Measurements from ENCODE around the gene MCRIP2.
"Not testable (repeated sequence)": the region's sequence is repeated elsewhere in the genome, so short reads cannot be mapped to it uniquely, and the experiment has no call there.

The MCRIP2 gene

DNA sequence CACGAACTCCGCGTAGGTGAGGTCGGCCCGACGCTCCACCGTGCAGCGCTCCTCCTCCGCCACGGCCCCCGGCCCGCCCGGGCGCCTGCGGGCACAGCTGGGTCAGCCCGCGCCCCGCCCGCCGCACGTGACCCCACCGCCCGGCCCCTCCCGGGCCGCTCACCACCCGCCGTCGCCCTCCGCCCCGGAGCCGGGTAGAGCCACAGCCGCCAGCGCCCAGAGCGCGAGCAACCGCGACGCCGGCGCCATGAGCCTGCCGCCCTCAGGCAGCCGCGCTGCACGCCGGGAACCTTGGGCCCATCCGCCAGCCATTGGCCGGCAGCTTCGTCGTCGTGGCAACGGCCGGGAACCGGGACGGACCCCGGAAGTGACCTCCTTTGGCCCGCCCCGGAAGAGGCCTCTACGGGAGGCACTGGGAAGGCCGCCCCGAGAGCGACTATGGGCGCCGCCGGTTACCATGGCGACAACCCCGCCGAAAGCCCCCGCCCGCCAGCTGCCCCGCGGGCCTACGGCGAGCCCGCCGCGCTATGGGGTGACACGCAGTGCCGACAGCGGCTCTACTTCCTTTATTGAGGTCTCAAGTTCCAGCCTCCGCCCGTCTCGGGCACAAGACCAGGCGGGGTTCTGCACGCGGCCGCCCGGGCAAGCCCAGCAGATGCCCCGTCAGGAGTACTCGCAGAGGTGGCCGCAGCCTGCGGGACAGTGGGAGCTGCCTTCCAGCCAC lies 42.6 kb downstream of the MCRIP2 start, which contains the start of gene JMJD8:
Gene JMJD8, minus strand, starts transcription at position 264 of the 724 bp plus-strand sequence. Its CDS starts 15 bp downstream, at position 249.
- Histone ChIP-seq H3K27ac (peak within 1 kb of the TSS; percentile 86), H3K4me1 (peaks cover 52% of the 10 kb centered on the region), H3K9ac (peak within 1 kb of the TSS; percentile 88), H3K36me3 (peaks cover 52% of the 10 kb centered on the region), H3K27me3 (no peaks in the 10 kb centered on the region), H4K20me1 (peaks cover 37% of the 10 kb centered on the region), H3K4me3 (peak within 1 kb of the TSS; percentile 80), H3K4me2 (peak within 1 kb of the TSS; percentile 87), H3K9me3 (no peaks in the 10 kb centered on the region)
- TF ChIP-seq Cebpa-rat (IDR thresholded peaks at IDR 0.05), result no peak

DNA sequence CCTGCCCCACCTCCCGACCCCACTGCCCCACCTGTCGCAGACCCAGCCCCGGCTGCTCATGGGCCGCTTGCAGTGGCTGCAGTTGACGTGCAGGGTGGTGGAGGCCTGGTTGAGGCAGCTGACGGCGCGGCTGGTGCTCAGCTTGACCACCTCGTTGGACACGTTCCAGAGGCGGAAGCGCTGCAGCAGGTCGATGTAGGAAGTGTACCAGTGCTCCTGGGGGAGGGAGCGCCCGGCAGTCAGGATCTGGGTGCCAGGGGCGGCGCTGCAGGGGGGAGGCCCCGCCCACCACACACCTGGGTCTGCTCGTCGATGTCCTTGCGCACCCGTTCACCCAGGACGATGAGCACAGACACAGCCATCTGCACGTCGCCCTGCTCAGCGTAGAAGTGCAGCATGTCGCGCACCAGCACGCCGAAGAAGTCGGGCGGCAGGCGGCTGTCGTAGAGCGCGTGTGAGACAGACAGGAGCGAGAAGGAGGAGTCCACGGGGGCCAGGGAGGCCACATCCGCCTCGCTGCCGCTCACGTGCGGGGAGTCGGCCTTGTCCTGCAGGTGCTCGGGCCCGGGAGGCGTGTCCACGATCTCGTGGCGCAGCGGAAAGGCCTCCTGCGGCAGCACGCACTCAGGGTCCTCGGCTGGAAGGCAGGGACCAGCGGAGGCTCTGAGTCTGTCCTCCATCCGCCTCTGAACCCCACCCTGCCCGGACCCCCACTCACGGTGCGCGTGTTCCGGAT lies 43.5 kb downstream of the MCRIP2 start:
- H3K27ac ChIP-seq, result no peak overlapping the region
- H3K4me2 ChIP-seq, result peak overlapping the region; percentile 87
- H3K9ac ChIP-seq, result no peak overlapping the region
- peak overlapping the region; percentile 80; the same call in 1 of the 2 replicates for H3K4me3 ChIP-seq
- H3K36me3 ChIP-seq, result peaks cover 52% of the 10 kb centered on the region
- no peaks in the 10 kb centered on the region for H3K27me3 ChIP-seq
- peaks cover 37% of the 10 kb centered on the region for H4K20me1 ChIP-seq
- H3K4me1 ChIP-seq, result peaks cover 55% of the 10 kb centered on the region
- no peak for TF ChIP-seq Cebpa-rat (IDR thresholded peaks at IDR 0.05)
- H3K9me3 ChIP-seq, result no peaks in the 10 kb centered on the region

DNA sequence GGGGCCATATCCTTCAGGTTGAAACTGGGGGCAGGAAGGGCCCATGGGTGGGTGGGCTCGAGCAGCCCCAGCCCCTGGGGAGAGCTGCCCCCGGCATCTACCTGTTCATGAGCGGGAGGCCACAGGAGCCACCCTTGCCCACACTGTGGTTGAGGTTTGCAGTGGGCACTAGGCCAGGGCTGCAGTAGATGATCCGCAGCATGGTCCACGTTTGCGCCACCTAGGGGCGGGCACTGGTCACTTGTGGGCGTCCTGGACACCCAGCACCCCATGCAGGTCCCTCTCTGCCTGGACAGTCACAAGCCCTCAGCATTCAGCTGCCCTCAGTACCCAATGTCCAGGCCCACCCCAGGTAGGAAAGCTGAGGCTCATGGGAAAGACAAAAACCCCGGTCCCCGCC lies 44.3 kb downstream of the MCRIP2 start:
- TF ChIP-seq Cebpa-rat (IDR thresholded peaks at IDR 0.05), result no peak
- Histone ChIP-seq H4K20me1 (peaks cover 29% of the 10 kb centered on the region), H3K36me3 (peaks cover 52% of the 10 kb centered on the region), H3K27ac (no peak overlapping the region), H3K9ac (no peak overlapping the region), H3K4me3 (no peak overlapping the region), H3K4me1 (peaks cover 59% of the 10 kb centered on the region), H3K9me3 (no peaks in the 10 kb centered on the region), H3K4me2 (no peak overlapping the region), H3K27me3 (peaks cover 1% of the 10 kb centered on the region)

DNA sequence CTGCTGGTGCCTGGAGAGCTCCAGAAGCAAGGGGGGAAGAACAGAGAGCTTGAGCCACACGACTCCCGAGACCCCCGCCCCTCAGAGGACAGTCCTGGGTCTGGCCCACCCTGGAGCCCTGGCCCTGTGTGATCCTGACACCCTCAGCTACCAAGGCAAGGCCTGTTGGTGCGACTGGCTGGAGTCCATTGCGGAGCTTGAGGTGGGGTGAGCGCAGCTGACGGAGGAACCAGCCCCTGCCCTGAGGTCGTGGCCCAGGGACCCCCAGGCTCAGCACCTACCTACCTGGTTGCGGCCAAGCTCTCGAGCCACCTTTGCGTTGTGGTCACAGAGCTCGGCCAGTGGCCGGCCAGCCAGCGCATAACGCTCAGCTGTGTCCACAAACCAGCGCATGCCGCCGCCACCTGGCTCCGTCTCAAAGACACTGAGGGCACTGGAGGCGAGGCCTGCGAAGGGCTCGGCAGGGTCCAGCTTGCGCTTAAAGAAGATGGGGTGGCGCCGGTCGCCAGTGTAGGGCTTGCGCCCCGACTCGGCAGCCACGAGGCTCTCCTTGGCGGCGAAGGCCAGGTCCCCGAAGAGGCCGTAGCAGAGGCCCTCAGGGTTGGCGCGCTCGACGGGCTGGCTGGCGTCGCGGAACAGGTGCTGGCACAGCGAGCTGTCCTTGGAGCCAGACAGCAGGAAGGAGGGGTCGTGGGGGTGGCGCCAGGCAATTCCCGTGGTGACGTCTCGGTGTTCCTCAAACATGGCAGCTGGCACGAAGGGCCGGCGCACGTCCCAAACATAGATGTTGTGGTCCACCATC lies 45.0 kb downstream of the MCRIP2 start:
- Histone ChIP-seq H4K20me1 (peaks cover 22% of the 10 kb centered on the region), H3K36me3 (peaks cover 47% of the 10 kb centered on the region), H3K4me2 (no peak overlapping the region), H3K9me3 (no peaks in the 10 kb centered on the region), H3K27me3 (peaks cover 8% of the 10 kb centered on the region), H3K4me3 (no peak overlapping the region), H3K4me1 (peaks cover 53% of the 10 kb centered on the region), H3K27ac (no peak overlapping the region), H3K9ac (no peak overlapping the region)
- no peak for TF ChIP-seq Cebpa-rat (IDR thresholded peaks at IDR 0.05)

DNA sequence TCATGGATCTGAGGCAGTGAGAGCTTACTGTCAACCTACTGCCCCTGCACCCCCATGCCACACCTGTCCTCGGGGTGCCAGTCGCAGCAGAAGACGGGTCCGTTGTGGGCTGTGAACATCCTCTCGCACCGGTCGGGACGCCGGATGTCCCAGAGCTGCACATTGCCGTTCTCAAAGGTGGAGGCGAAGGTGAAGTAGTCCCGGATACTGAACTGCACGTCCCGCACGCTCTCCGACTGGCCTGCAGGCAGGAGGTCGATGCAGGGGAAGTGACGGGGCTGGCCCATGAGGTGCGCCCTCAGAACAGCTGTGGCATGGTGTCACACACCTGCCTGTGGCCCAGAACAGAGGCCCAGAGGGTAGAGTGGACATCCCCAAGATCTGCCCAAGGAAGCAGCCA lies 45.9 kb downstream of the MCRIP2 start:
- Histone ChIP-seq H3K27ac (no peak overlapping the region), H3K9me3 (no peaks in the 10 kb centered on the region), H3K9ac (no peak overlapping the region), H3K4me2 (no peak overlapping the region), H3K4me1 (peaks cover 44% of the 10 kb centered on the region), H4K20me1 (peaks cover 14% of the 10 kb centered on the region), H3K36me3 (peaks cover 39% of the 10 kb centered on the region), H3K4me3 (no peak overlapping the region), H3K27me3 (peaks cover 16% of the 10 kb centered on the region)
- TF ChIP-seq Cebpa-rat (IDR thresholded peaks at IDR 0.05), result no peak

DNA sequence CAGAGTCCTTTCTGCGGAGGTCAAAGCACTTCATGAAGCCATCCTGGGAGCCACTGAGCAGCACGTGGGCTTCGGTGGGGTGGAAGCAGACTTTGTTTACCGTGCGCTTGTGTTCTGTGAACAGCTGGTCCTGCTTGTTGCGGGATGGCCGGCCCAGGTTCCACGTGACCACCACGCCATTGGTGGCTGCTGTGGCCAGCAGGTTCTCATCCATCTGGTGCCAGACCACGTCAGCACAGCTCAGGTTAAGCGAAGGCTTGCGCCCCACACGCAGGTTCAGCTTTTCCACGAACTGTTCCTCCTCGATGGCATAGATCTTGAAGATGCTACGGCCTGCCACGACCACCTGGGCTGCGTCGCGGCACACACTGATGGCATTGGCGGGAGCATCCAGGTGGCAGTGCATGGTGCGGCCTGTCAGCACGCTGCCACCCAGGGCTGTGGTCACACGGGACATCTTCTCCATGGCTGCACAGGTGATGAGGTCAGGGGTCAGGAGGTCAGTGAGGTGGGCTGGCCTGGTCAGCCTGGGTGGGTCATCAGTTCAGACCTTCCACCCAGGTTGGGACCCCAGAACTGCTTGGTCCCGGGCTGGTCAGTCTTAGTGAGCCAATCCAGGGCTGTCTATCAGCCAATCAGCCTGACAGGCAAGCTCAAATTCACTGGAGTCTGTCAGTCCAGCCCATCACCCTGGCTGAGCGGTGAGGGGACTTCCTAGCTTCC lies 47.7 kb downstream of the MCRIP2 start:
- Histone ChIP-seq H3K36me3 (peaks cover 28% of the 10 kb centered on the region), H3K27me3 (peaks cover 35% of the 10 kb centered on the region)
- TF ChIP-seq Cebpa-rat (IDR thresholded peaks at IDR 0.05), result no peak

DNA sequence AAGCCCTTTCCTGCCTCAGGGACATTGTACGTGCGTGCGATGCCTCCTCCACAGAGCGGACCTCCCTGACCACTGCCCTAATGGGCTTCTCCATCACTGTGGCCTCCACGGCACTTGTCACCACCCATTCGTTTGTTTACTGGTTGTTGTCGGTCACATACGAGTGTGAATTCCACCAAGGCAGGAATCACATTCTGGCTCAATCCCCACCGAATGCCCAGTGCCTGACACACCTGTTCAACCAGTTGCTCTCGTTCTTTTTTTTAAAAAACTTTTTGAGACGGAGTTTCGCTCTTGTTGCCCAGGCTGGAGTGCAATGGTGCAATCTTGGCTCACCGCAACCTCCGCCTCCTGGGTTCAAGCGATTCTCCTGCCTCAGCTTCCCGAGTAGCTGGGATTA lies 49.6 kb downstream of the MCRIP2 start:
- H3K4me2 ChIP-seq, H3K9ac ChIP-seq, H3K9me3 ChIP-seq, H3K4me3 ChIP-seq, H3K27ac ChIP-seq: not testable (repeated sequence)
- peaks cover 20% of the 10 kb centered on the region for H3K36me3 ChIP-seq
- H3K27me3 ChIP-seq, result peaks cover 54% of the 10 kb centered on the region
- peaks cover 50% of the 10 kb centered on the region for H3K4me1 ChIP-seq
- H4K20me1 ChIP-seq, result peaks cover 28% of the 10 kb centered on the region

More for the DNA sequence above, 47.7 kb downstream of the MCRIP2 start:
- Histone ChIP-seq H3K9me3 (no peaks in the 10 kb centered on the region), H3K27ac (peak overlapping the region; percentile 85), H3K9ac (peak overlapping the region; percentile 87), H4K20me1 (peaks cover 12% of the 10 kb centered on the region), H3K4me2 (peak overlapping the region; percentile 92), H3K4me1 (peaks cover 40% of the 10 kb centered on the region), H3K4me3 (peak overlapping the region; percentile 77)

DNA sequence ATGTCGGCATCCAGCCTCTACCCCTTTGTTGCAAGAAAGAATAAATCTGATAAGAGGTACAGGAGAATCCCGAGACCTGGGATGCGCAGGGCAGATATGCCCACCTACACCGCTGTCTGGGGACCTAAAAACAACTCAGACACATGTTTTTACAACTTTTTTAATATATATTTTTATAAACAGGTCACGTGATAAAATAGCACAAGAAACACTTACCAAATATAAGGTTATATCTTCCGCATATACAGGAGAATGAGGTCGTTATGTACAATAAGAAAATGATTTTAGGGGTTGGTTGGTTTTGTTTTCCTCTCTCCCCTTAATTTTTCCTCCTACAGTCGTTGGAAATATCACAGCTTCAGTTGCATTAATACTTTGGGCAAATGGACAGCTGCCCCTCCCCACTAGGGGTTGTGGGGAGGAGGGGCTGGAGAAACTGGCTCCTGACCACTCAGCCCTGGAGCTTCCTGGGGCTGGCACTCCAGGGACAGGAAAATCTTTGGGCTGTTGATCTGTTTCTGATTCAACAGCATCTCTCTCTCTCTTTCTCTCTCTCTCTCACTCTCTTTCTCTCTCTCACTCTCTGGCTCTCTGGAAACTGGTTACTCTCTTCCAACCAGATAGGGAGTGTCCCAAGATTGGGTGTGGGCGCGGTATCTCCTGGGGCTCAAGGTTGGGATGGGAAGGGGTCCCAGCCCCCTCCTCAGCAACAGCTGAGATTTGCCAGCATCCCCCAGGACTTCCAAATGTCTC lies 50.9 kb downstream of the MCRIP2 start:
- no peak for TF ChIP-seq Cebpa-rat (IDR thresholded peaks at IDR 0.05)
- no peak overlapping the region for H3K27ac ChIP-seq
- peaks cover 66% of the 10 kb centered on the region for H3K27me3 ChIP-seq

More for the DNA sequence above, 50.9 kb downstream of the MCRIP2 start:
- Histone ChIP-seq H3K4me3 (no peak overlapping the region), H3K9me3 (no peaks in the 10 kb centered on the region), H3K36me3 (peaks cover 7% of the 10 kb centered on the region), H4K20me1 (peaks cover 28% of the 10 kb centered on the region), H3K4me1 (peaks cover 50% of the 10 kb centered on the region), H3K9ac (no peak overlapping the region), H3K4me2 (no peak overlapping the region)
